ENCODE data around the gene VANGL2.

Gene VANGL2

DNA sequence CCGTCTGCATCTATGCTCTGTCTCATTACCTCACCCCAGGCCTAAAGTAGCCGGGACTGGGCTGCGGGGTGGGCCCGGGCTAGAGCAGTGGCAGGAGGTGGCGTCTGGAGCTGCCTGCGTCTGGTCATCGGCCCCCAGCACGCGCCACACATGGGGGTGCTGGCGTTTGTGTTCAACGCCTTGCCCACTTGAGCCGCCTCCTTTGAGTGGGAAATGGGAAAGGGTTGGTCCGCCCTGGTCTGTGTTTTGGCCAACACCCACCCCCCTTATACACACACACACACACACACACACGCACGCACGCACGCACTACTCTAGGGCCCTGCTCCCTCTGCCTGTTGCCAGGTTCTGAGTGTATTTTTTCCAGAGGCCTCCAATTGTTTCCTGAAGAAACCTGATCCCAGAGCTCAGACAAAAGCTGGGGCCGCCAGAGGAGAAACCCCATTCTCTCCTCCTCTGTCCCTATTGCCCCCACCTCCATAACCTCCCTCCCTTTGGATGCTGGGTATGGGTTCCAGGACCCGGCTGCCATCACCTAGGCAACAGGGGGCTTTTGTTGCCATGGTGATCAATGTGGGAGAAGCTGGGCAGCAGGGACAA lies 10.1 kb downstream of the VANGL2 start:
- peak in 1 of 2 donors; percentile 43 for DNase-seq (ENCODE audit: low read depth in 2 of 2)
- TF ChIP-seq, protein P1, sequence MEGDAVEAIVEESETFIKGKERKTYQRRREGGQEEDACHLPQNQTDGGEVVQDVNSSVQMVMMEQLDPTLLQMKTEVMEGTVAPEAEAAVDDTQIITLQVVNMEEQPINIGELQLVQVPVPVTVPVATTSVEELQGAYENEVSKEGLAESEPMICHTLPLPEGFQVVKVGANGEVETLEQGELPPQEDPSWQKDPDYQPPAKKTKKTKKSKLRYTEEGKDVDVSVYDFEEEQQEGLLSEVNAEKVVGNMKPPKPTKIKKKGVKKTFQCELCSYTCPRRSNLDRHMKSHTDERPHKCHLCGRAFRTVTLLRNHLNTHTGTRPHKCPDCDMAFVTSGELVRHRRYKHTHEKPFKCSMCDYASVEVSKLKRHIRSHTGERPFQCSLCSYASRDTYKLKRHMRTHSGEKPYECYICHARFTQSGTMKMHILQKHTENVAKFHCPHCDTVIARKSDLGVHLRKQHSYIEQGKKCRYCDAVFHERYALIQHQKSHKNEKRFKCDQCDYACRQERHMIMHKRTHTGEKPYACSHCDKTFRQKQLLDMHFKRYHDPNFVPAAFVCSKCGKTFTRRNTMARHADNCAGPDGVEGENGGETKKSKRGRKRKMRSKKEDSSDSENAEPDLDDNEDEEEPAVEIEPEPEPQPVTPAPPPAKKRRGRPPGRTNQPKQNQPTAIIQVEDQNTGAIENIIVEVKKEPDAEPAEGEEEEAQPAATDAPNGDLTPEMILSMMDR (IDR thresholded peaks at IDR 0.05; ENCODE audit: low read depth, low read length): no peak
- no peak overlapping the region for H3K4me3 ChIP-seq (replicated peaks in 1 of 2; ENCODE audit: low read depth in 2 of 2, low read length in 2 of 2)

DNA sequence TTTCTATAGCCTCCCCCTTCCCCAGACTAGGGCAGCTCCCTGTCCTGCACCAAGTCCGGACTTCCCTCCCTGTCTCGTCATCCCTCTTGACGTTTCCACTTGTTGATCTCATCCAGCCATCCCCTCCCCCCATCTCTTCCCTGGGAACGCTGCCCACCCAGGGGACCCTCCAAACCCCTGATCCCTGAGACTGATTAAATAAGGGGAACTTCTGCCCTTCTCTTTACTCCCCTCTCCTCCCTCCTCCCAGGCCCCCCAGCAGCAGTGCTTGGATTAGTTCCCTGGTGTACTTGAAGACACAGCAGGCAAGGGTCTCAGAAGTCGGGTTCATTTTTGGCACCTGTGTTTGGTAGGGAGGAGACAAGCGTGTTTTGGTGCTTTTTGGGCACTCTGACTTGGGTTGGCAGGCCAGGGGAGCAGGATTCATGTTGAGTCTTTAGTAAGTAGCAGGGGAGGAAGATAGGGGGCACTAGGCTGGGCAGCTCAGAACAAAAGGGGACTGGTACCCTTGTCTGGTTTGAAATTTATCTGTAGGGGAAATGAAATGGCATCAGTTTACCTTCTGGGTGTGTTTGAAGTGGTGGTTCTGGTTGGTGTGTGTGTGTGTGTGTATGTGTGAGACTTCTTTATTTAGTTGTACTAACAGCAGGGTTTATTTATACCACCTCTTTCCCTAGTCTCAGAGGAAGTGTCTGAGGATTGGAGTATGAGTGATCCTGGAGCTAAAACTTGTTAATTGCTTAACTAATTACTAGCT lies 11.1 kb downstream of the VANGL2 start:
- no peak for DNase-seq (ENCODE audit: low read depth in 2 of 2)
- H3K4me3 ChIP-seq (replicated peaks in 1 of 2; ENCODE audit: low read depth in 2 of 2, low read length in 2 of 2): no peak overlapping the region
- TF ChIP-seq, protein P1 (IDR thresholded peaks at IDR 0.05; ENCODE audit: low read depth, low read length): no peak

DNA sequence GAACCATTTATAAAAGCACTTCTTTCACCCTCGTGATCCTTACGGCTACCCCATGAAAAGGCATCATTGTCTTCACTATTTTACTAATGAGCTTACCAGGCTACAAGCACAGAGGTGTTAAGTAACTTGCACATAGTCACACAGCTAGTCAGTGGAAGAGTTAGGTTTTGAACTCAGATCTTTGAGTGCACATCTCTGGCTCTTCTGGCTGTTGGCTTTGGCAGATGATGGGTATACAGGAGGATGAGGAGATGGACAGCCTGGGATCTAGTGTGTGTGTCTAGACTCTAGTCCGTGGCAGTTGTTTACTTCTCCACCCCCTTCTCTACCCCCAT lies 11.6 kb downstream of the VANGL2 start:
- TF ChIP-seq, protein P1 (IDR thresholded peaks at IDR 0.05; ENCODE audit: low read depth, low read length): no peak
- H3K4me3 ChIP-seq (replicated peaks in 1 of 2; ENCODE audit: low read depth in 2 of 2, low read length in 2 of 2): no peak overlapping the region
- DNase-seq (ENCODE audit: low read depth in 2 of 2): no peak

DNA sequence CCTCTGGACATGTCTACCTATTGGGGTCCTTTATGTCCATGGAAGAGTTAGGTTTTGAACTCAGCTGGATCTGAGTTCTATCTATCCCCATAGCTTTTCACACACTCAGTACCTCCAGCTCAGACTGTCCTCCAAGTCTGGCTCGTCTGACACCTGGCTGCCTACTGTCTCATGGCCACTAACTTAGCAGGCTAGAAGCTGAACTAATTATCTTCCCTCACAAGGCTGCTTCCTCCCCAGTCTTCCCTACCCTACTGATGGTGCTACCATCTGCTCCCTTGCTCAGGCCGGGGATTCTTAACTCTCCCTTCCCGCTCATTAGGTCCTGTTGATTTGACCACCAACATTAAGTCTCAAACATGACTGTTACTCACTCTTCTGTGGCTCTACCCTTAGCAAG lies 13.4 kb downstream of the VANGL2 start:
- no peak for DNase-seq (ENCODE audit: low read depth in 2 of 2)
- TF ChIP-seq, protein P1 (IDR thresholded peaks at IDR 0.05; ENCODE audit: low read depth, low read length): no peak
- no peak overlapping the region for H3K4me3 ChIP-seq (replicated peaks in 1 of 2; ENCODE audit: low read depth in 2 of 2, low read length in 2 of 2)

DNA sequence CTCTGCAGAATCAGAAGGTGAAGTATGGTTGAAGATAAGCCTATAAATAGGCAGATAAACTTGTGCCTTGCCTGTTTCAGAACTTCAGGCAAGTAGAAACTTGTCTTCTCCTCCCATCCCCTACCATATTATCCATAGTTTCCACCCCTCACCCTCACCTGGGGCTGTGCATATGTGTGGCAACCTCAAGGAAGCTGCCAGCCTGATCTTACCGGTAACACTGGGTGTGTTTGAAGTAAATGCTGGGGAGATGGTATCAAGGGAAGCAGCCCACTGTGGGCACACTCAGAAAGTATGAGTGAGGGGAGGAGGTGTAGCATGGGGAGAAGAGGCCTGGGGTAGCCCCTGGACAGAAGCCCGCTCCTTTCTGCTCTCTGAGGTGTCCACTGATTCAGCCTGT lies 14.5 kb downstream of the VANGL2 start:
- no peak for DNase-seq (ENCODE audit: low read depth in 2 of 2)

DNA sequence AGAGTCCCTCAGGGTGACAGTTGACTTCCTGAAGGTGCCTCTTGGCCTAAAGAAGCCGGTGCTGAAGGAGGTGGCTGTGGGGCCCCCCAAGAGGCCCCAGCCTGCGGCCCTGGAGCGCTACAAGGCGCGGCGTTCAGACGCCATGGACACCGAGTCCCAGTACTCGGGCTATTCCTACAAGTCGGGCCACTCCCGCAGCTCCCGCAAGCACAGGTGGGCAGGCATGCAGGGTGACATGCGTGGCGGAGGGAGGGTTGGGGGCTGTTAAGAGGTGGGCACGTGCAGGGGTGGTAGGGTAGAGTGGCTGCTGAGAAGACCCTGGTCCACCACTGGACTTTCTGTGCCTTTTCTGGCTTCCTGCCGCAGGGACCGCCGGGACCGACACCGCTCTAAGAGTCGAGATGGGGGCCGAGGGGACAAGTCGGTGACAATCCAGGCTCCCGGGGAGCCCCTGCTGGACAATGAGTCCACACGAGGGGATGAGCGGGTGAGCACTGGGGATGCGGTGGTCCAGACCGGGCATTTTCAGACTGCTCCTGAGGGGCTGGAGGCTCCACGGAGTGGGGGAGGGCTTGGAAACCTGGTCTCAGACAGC lies 15.4 kb downstream of the VANGL2 start:
- DNase-seq (ENCODE audit: low read depth in 2 of 2): no peak
- TF ChIP-seq, protein P1 (IDR thresholded peaks at IDR 0.05; ENCODE audit: low read depth, low read length): no peak
- no peak overlapping the region for H3K4me3 ChIP-seq (replicated peaks in 1 of 2; ENCODE audit: low read depth in 2 of 2, low read length in 2 of 2)

More for the DNA sequence above, 14.5 kb downstream of the VANGL2 start:
- H3K4me3 ChIP-seq (replicated peaks in 1 of 2; ENCODE audit: low read depth in 2 of 2, low read length in 2 of 2): no peak overlapping the region
- TF ChIP-seq, protein P1 (IDR thresholded peaks at IDR 0.05; ENCODE audit: low read depth, low read length): no peak

Data from cardiac fibroblast (primary cell).